NCI-H748 (cell line): ENCODE results near the gene GSTM4.

Experiments
- DNase-seq: peaks from one replicate; lab custom pipeline; 2025; ENCODE audit not compliant: unreplicated experiment; lab: John Stamatoyannopoulos, UW

GSTM4 gene

GRCh38 chr1:109655615-109656519 lies at the start of gene GSTM4:
Gene GSTM4 (plus strand): TSS chr1:109656099. CDS start chr1:109656390, 291 bp downstream.
- peak; percentile 64 for DNase-seq

- DNase-seq, result no peak
These were observed 46.0 kb upstream of the GSTM4 start for GRCh38 chr1:109609881-109610280.

- no peak for DNase-seq
These were observed 45.1 kb upstream of the GSTM4 start for GRCh38 chr1:109610609-109611307.

- DNase-seq, result no peak
These were observed 44.5 kb upstream of the GSTM4 start for GRCh38 chr1:109611308-109611990.

GRCh38 chr1:109613361-109614147 lies 42.3 kb upstream of the GSTM4 start:
- DNase-seq, result no peak

- DNase-seq, result no peak
These were observed 40.0 kb upstream of the GSTM4 start for GRCh38 chr1:109615879-109616278.

GRCh38 chr1:109616391-109616790 lies 39.5 kb upstream of the GSTM4 start:
- DNase-seq, result no peak

GRCh38 chr1:109617291-109617801 lies 38.6 kb upstream of the GSTM4 start:
- no peak for DNase-seq

GRCh38 chr1:109618661-109619575 lies 37.0 kb upstream of the GSTM4 start:
- DNase-seq, result no peak

- DNase-seq, result peak; percentile 63
These were observed 36.1 kb upstream of the GSTM4 start, which contains the start of the genes AMPD2 and GNAT2 for GRCh38 chr1:109619576-109620400. Gene AMPD2 (plus strand): TSS chr1:109619837. CDS start chr1:109621176, 1,339 bp downstream. Gene GNAT2 (minus strand): TSS chr1:109619616. CDS start chr1:109612870, 6,746 bp downstream.

GRCh38 chr1:109620401-109620791 lies 35.5 kb upstream of the GSTM4 start:
- no peak for DNase-seq

GRCh38 chr1:109620841-109621286 lies 35.0 kb upstream of the GSTM4 start:
- DNase-seq, result peak; percentile 96

GRCh38 chr1:109621379-109622136 lies 34.3 kb upstream of the GSTM4 start:
- peak; percentile 28 for DNase-seq

GRCh38 chr1:109622137-109622892 lies 33.6 kb upstream of the GSTM4 start:
- DNase-seq, result no peak

- DNase-seq, result no peak
These were observed 33.0 kb upstream of the GSTM4 start for GRCh38 chr1:109622895-109623294.

GRCh38 chr1:109623601-109624161 lies 32.2 kb upstream of the GSTM4 start:
- DNase-seq, result no peak
